Aorta (tissue), 5 donors: ENCODE results near the gene COL1A1. TPM values are rescaled to one million over a fixed set of nuclear protein-coding genes. Genes with fewer than 3 reads are reported as not detected.

ENCODE experiments used
- ATAC-seq: fragments of 200-7000 bp; cut with Tn5 transposase; one replicate; pipeline ENCODE4 v1.9.1; 2022; ENCODE audit warnings: moderate library complexity; ENCODE audit not compliant: low FRiP score
- DNase-seq, 2 donors: peaks; one replicate each; pipeline ENCODE4 v3.0.0-alpha.2; 2020
- H3K27ac ChIP-seq, 2 donors: one replicate each; pipeline ENCODE4 v1.5.1; 2013; ENCODE audit warnings: low read length in 2 of 2, mild to moderate bottlenecking in 2 of 2, moderate library complexity in 2 of 2, control low read depth in 1 of 2, inconsistent platforms in 1 of 2, low read depth in 1 of 2
- H3K27me3 ChIP-seq, 2 donors: one replicate each; pipeline ENCODE4 v1.6.1; 2013; ENCODE audit warnings: control low read depth in 1 of 2, low read length in 1 of 2, mild to moderate bottlenecking in 1 of 2, moderate library complexity in 1 of 2; ENCODE audit not compliant: insufficient read depth in 2 of 2, control insufficient read depth in 1 of 2
- H3K36me3 ChIP-seq, 2 donors: one replicate each; pipeline ENCODE4 v1.6.1; 2013; ENCODE audit warnings: control low read depth in 1 of 2, low read length in 1 of 2, mild to moderate bottlenecking in 1 of 2; ENCODE audit not compliant: insufficient read depth in 2 of 2, control insufficient read depth in 1 of 2
- H3K4me1 ChIP-seq, 2 donors: one replicate each; pipeline ENCODE4 v1.6.1; 2013; ENCODE audit warnings: low read length in 2 of 2, control low read depth in 1 of 2, mild to moderate bottlenecking in 1 of 2, moderate library complexity in 1 of 2; ENCODE audit not compliant: insufficient read depth in 2 of 2, control insufficient read depth in 1 of 2
- H3K4me3 ChIP-seq, 2 donors: one replicate each; pipeline ENCODE4 v1.5.1; 2013; ENCODE audit warnings: low read length in 2 of 2, control low read depth in 1 of 2, mild to moderate bottlenecking in 1 of 2
- H3K9me3 ChIP-seq: one replicate; pipeline ENCODE4 v1.6.1; 2013; ENCODE audit warnings: mild to moderate bottlenecking, low read length; ENCODE audit not compliant: control insufficient read depth
- WGBS, 2 donors: extraction: QIAGEN DNeasy Blood & Tissue Kit; methylation state at CpG; one replicate each; pipeline ENCODE4 v1.1.7; 2013; 5-methylcytosine and 5-hydroxymethylcytosine counted together
- intact Hi-C, 2 donors: fragments of 100-400 bp; cut with DNase I; formaldehyde crosslinking; loops; one replicate each; pipeline versions ENCODE4 v1.14.2 to v1.15.0; 2022
- polyA plus RNA-seq, 2 donors: library from polyadenylated mRNA; stranded (reverse); fragments of 200-250 nt; gene quantifications; one replicate each; pipeline ENCODE4 v1.2.3, GENCODE V29; 2013
- total RNA-seq, 2 donors: library from RNA; stranded (reverse); fragmentation: NEBNext Ultra II Directional; extraction: Animal tissue kit (Norgen Biotek cat#: 25700); gene quantifications; one replicate each; pipeline ENCODE4 v1.2.1, GENCODE V29; 2021
- donor health status: healthy with polysubstance abuse.
- donor health status: Bipolar disorder and iron deficiency.
- donor health status: DM: no; HTN: no; CAD: no.
- donor health status: DM: no; HTN: no; CAD: no.
- donor health status: DM: yes; HTN: yes; CAD: no.

COL1A1 gene
- total and polyA plus RNA-seq, 4 donors: 70.2 to 948 (median 396) TPM

DNA sequence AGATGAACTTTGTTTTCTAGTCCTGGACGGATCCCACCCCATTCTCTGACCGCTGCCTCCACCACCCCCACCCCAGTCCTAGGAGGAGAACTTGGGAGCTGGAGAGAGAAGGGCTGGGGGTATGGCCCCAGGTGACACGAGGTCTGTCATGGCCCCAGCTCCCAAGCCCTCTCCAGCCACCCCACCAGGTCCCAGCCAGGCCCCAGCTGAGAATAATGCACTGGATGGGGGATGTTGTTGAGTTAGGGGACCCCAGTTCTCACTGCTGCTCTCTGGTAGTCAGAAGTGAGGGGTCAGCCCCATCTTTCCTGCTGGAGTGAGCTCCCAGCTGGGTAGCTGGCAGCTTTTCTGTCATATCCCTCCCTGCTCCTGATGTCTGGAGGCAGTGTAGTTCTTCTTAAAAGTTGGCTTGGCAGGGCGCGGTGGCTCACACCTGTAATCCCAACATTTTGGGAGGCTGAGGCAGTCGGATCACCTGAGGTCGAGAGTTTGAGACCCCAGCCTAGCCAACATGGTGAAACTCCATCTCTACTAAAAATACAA lies 4.6 kb upstream of the COL1A1 start:
- ATAC-seq (no peak), DNase-seq (peak in 1 of 2 donors; percentile 51)
- 87 to 91% methylated on average over 7 of the region's 7 CpGs for WGBS, 2 donors
- intact Hi-C loops: no loop called here
- Histone ChIP-seq H3K4me1 (peaks cover under 1 to 3% of the 10 kb centered on the region in 2 donors), H3K9me3 (no peaks in the 10 kb centered on the region), H3K4me3 (no peak overlapping the region), H3K27ac (no peak overlapping the region), H3K27me3 (no peaks in the 10 kb centered on the region), H3K36me3 (no peaks in the 10 kb centered on the region)

DNA sequence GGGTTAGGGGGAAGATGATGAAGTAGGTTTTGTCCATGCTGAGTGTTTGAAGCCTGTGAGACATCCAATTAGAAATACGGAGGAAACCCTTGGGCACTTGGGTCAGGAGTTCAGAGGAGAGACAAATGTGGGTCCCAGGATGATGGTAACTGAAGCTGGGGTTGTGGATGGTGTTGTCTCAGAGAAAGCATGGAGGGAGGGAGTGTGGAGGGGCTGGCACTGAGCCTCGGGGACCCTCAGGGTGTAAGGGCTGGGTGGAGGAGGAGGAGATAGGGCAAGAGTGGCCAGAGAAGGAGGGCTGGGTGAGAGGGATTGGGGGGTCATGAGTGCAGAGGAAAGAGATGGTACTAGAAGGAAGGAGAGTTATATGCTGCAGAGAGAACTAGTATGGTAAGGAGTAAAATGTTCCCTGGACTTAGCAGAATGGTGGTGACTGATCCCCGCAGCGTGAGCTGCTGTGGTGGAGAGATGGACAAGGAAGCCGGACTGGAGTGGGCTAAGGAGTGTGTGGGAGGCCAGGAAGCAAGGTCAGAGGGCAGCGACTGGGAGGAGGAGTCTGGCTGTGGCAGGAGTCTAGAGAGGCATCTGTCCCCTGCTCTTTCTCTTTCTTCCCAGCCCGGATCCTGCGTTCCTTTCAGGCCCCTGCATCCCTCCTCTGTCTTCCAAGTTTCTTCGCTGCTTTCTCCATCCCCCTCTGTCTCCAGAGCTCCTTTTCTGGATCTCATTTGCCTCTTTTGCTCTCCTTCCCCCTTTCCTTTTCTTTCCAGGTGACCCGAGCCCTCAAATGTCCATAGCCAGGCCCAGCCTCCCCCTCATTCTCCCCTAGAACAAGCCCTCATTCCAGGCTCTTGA lies 3.9 kb upstream of the COL1A1 start:
- intact Hi-C loops: no loop called here
- no peak for ATAC-seq
- no peak overlapping the region for H3K4me3 ChIP-seq
- no peak overlapping the region for H3K27ac ChIP-seq
- H3K27me3 ChIP-seq: no peaks in the 10 kb centered on the region
- no peaks in the 10 kb centered on the region for H3K4me1 ChIP-seq
- peak; percentile 66 to 76 for DNase-seq
- 68 to 71% methylated on average over 10 of the region's 10 CpGs for WGBS, 2 donors
- no peaks in the 10 kb centered on the region for H3K9me3 ChIP-seq
- H3K36me3 ChIP-seq: no peaks in the 10 kb centered on the region

DNA sequence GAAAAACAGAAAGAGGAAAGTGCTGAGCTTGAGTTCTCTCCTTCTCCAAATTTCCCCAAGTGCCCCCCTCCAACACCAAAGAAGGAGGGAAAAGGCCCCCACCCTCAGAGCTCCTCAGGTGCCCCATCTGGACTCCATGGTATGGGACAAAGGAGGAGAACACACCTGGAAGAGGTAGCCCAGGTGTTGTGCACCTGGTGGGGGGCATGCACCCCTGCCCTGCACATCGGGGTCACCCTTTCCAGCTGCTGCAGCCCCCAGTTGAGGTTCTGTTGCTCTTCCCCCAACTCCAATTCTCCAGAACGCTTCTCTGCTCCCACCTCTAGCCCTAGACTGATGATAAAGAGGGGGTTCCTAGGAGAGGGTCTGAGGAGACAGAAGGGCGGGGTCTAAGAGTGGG lies 3.0 kb upstream of the COL1A1 start:
- H3K36me3 ChIP-seq: no peaks in the 10 kb centered on the region
- no peak overlapping the region for H3K4me3 ChIP-seq
- H3K27me3 ChIP-seq: no peaks in the 10 kb centered on the region
- ATAC-seq (no peak), DNase-seq (peak in 1 of 2 donors; percentile 63)
- H3K9me3 ChIP-seq: no peaks in the 10 kb centered on the region
- intact Hi-C loops: no loop called here
- H3K4me1 ChIP-seq: no peaks in the 10 kb centered on the region
- 92 to 96% methylated on average over 3 of the region's 3 CpGs for WGBS, 2 donors
- H3K27ac ChIP-seq: no peak overlapping the region

DNA sequence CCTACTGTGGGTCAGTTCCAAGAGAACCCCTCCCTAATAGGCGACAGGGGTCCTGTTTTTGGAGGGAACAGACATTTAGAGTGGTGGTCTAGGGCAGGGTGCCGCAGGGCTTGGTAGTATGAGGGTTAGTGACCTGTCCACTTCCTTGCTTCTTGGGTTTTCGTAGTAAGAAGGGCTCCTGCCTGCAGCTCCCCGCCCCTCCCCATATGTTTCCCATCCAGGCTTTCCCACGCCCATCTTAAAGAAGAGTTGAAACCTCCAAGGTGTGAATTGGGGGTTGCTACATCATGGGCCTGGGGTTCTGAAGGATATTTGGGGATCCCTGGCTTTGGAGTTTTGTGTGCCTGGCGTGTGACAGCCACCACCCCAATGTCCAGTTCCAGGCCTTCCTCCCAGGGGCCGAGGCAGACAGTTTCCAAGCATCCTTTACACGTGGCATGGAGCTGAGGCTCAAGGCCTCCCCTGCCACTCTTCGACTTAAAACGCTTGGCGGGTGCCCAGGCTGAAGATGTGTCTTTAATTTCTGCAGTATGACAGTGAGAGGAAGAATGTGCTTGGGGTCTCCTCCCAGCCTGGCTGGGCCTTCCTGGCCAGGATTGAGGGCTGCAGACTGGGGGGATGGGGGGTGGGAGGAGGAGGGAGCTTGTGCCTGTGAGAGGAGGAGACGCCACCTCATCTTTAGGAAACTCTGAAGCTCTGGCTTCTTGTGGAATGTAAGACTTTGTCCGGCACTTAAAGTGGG lies 2.3 kb upstream of the COL1A1 start:
- ATAC-seq (no peak), DNase-seq (peak; percentile 63 to 80)
- Histone ChIP-seq H3K9me3 (no peaks in the 10 kb centered on the region), H3K27me3 (no peaks in the 10 kb centered on the region), H3K36me3 (no peaks in the 10 kb centered on the region), H3K27ac (no peak overlapping the region), H3K4me3 (no peak overlapping the region), H3K4me1 (no peaks in the 10 kb centered on the region)
- intact Hi-C loops: no loop called here
- whole genome bisulfite sequencing, 2 donors: 70 to 76% methylated on average over 13 of the region's 13 CpGs

DNA sequence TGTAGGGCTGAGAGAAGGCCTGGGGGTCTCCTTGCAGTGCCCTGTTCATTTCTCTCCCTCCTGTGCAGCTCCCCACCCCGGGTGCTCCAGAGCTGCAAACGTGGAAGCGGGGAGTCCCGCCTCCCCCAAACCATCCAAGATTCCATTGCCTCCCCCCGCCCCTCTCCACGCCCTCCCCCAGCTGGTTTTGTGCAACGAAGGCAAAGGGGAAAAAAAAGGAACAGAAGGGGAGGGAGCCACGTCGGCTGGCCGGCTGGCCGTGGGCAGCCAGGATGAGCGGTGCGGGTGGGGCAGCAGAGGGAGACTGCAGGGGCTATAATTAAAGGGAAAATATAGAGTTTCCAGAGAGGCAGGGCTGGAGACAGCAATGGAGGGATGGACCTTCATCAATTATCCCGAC lies 1.7 kb upstream of the COL1A1 start:
- Histone ChIP-seq H3K4me3 (no peak overlapping the region), H3K9me3 (no peaks in the 10 kb centered on the region), H3K4me1 (no peaks in the 10 kb centered on the region), H3K27me3 (no peaks in the 10 kb centered on the region), H3K27ac (no peak overlapping the region), H3K36me3 (no peaks in the 10 kb centered on the region)
- 38 to 49% methylated on average over 14 of the region's 14 CpGs for WGBS, 2 donors
- no peak for ATAC-seq
- intact Hi-C loops: no loop called here
- peak; percentile 61 to 74 for DNase-seq

DNA sequence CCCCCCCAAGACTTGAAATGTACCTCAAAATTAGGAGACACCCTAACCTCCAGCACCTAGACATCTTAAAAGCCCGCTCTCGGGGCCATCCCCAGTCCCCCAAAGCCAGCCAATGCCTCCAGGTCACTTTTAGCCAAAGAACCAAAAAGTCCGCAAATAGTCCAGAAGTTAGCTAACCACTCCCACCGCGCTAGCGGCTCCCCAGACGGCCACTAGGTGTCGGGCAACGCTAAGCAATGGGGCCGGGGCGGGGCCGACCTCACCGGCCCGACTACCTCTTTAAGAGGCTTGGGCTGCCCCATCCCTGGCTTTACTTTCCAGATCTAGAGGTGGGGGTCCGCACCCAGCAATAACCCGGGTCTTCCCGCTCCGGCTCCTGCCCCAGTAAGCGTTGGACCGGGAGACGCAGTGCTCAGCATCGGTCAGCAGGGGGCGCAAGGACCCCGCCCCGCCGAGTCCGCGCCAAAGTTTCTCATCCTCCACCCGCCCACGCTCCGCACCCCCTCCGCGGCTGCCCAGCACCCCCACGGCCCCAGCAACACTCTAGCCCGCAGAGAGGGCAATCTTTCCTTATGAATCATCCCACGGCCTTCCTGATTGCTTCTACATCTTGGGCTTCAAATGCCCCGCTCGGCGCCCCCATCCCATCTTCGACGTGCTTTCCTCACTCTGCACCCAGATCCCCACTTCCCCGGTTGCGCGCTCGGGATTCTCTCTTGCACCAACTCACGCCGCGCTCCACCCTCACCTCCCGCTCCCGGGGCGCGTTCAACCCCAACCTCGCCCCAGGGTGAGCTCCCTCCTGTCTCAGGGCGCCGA lies 765 bp downstream of the COL1A1 start:
- peaks cover 7 to 10% of the 10 kb centered on the region in 2 donors for H3K36me3 ChIP-seq
- H3K27ac ChIP-seq: peak overlapping the region; percentile 71 to 87
- peak; percentile 91 for ATAC-seq
- H3K9me3 ChIP-seq: no peaks in the 10 kb centered on the region
- DNase-seq: peak; percentile 94 to 98
- H3K27me3 ChIP-seq: no peaks in the 10 kb centered on the region
- intact Hi-C loops: loop anchor here (1.0 to 2.0 kb wide), 7 partner anchors 22 to 98 kb away; no protein-coding TSS in a partner anchor
- 1% methylated on average over 55 of the region's 55 CpGs for WGBS, 2 donors
- H3K4me3 ChIP-seq: peak overlapping the region; percentile 24 to 56
- H3K4me1 ChIP-seq: no peaks in the 10 kb centered on the region

DNA sequence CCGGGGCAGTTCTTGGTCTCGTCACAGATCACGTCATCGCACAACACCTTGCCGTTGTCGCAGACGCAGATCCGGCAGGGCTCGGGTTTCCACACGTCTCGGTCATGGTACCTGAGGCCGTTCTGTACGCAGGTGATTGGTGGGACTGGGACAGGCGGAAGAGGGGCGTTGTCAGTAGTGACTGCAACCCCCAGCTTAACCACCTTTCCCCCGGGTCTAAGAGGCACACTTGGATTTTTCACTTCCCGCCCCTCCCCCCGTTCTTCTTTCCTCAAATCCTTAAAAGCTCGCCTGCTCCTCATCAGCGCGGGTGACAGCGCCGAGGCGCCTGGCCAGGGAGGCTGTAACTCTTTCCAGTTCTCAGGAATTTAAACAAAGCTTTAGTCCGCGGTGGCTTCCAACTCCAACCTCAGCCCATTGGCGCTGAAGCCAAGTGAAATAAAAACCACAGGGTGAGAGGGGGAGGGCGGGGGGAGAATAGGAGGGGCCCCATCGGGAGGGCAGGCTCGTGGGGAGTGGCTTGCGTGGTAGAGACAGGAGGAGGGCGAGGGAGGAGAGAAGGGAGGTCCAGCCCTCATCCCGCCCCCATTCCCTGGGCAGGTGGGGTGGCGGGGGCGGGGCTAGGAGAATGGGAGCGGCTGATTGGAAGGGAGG lies 1.5 kb downstream of the COL1A1 start:
- Histone ChIP-seq H3K4me3 (peak overlapping the region; percentile 56 to 65), H3K27me3 (no peaks in the 10 kb centered on the region), H3K4me1 (no peaks in the 10 kb centered on the region), H3K9me3 (no peaks in the 10 kb centered on the region), H3K36me3 (peaks cover 7 to 10% of the 10 kb centered on the region in 2 donors), H3K27ac (peak overlapping the region in 1 of 2 donors; percentile 85)
- DNase-seq: peak; percentile 95 to 96
- ATAC-seq: peak; percentile 91
- 0% methylated on average over 31 to 36 of the region's 36 CpGs for WGBS, 2 donors
- intact Hi-C loops: loop anchor here (1.0 to 10.0 kb wide), 9 partner anchors 23 to 99 kb away; no protein-coding TSS in a partner anchor
